CD4-positive, alpha-beta T cell treated with Interleukin-6 for 4 hours (primary cell): ENCODE measurements around the gene NUP50.

Source experiments
- DNase-seq: peaks from one replicate; pipeline ENCODE4 v3.0.0-alpha.2; 2020; ENCODE audit warnings: mixed read lengths

The NUP50 gene

GRCh38 chr22:45211435-45211834, 47.7 kb downstream of the NUP50 start:
- DNase-seq: no peak

- DNase-seq: no peak
Observed at GRCh38 chr22:45211848-45212247, 48.1 kb downstream of the NUP50 start.

- DNase-seq: no peak
Observed at GRCh38 chr22:45212306-45212709, 48.6 kb downstream of the NUP50 start.

GRCh38 chr22:45212992-45213751, 49.4 kb downstream of the NUP50 start:
- no peak for DNase-seq

GRCh38 chr22:45216133-45217003, 52.6 kb downstream of the NUP50 start:
- DNase-seq: no peak

GRCh38 chr22:45217345-45217744, 53.6 kb downstream of the NUP50 start:
- DNase-seq: no peak

- DNase-seq: no peak
Observed at GRCh38 chr22:45217806-45218205, 54.1 kb downstream of the NUP50 start.

GRCh38 chr22:45218976-45219375, 55.3 kb downstream of the NUP50 start:
- no peak for DNase-seq

GRCh38 chr22:45221201-45221600, 57.5 kb downstream of the NUP50 start:
- no peak for DNase-seq

- no peak for DNase-seq
Observed at GRCh38 chr22:45223304-45224117, 59.8 kb downstream of the NUP50 start.

GRCh38 chr22:45224331-45224730, 60.6 kb downstream of the NUP50 start:
- no peak for DNase-seq

- no peak for DNase-seq
Observed at GRCh38 chr22:45224988-45225731, 61.4 kb downstream of the NUP50 start.

GRCh38 chr22:45225732-45226502, 62.2 kb downstream of the NUP50 start:
- no peak for DNase-seq

GRCh38 chr22:45226503-45227186, 62.9 kb downstream of the NUP50 start:
- DNase-seq: no peak

- DNase-seq: no peak
Observed at GRCh38 chr22:45227645-45228400, 64.1 kb downstream of the NUP50 start.

GRCh38 chr22:45228401-45228754, 64.7 kb downstream of the NUP50 start:
- DNase-seq: no peak

GRCh38 chr22:45229181-45229580, 65.5 kb downstream of the NUP50 start:
- DNase-seq: no peak

GRCh38 chr22:45230026-45230721, 66.4 kb downstream of the NUP50 start:
- no peak for DNase-seq

- no peak for DNase-seq
Observed at GRCh38 chr22:45231293-45231692, 67.6 kb downstream of the NUP50 start.

GRCh38 chr22:45233386-45233785, 69.7 kb downstream of the NUP50 start:
- DNase-seq: no peak
